ENCODE measurements around the gene PLXNA2.

PLXNA2 gene

GRCh38 chr1:208239473-208240381 is 4.5 kb downstream of the PLXNA2 start:
- no peak for DNase-seq

- no peak for DNase-seq
Observed at GRCh38 chr1:208238710-208239472, 5.3 kb downstream of the PLXNA2 start.

DNA sequence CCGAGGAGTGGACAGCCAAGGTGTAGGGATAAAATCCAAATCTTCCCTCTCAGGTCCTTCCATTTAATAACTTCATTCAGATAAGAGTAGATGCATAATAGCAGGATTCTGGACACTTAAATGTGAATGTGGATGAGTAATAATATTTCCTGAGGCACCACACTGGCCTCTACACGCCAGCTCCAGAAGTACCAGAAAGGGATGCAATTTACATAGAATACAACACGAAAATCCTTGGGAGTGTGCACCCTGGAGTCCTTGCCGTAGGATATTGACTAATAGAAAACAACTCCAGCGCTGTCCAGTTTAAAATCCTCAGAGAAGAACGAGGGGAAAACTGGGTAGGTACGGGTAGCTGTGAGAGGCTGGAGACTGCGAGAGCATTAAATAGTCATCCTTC is 6.9 kb downstream of the PLXNA2 start:
- no peak for DNase-seq

DNA sequence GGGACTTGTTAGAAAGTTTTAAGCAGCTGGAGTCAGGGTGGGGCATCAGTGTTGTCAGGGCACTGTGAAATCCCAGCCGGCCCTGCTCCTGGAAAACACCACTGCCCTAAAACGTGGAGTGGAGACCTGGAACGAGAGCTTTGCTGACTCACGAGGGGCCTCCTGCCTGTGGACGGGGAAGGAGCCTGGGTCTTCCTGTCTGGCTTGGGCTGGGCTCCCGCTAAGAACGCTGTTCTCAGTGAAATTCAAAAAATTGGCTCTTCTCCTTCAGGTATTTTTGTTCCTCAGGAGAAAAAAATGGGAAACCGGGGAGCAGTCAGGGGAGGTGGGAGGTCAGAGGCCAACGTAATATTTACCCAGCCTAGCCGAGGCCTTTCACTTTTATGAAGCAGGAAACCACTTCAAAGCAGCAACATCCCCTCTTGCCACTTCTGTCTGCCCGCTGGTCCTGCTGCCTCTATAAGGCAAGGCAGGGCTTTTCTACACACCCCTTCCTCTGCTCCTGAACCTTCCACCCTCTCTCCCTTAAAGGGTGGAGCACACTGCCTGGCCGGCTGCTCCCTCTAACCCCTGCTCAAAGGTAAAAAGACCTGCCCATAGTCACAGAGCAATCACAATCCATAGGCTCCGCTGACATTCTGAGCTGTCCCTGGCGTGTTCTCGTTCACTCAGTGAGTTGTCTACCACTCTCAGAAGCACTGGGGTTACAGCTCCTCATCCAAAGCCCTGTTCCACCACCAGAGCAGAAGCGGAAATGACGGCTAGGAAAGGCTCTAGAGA is 8.0 kb downstream of the PLXNA2 start:
- DNase-seq = no peak

DNA sequence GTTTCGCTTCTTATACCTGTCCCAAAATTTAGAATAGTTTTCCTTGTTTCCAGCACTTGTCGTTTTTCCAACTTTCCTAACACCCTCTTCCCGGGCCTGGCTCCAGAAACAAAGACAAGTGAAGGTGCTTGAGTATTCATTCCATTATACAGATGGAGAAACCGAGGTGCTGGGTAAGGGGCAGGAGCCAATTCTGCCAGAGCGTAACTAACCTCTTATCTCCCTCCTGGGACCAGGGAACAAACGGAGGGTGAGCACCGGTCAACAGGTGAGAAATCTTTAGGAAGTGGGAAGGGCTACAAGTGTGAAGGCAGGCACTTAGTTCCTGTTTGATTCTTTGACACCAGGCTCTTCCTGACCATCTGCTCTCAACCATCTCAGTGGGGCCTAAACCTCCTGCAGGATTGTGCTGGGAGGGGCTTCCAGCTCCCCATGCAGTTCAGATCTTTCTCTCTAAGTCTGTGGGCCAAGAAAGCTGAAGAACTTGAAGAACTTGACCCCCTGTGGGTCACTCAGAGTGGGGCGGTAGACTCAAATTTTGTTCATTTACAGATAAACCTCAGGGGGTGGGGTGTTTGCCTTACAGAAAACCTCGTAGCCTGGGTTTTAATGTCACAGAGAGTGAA is 8.7 kb downstream of the PLXNA2 start:
- DNase-seq = no peak

DNA sequence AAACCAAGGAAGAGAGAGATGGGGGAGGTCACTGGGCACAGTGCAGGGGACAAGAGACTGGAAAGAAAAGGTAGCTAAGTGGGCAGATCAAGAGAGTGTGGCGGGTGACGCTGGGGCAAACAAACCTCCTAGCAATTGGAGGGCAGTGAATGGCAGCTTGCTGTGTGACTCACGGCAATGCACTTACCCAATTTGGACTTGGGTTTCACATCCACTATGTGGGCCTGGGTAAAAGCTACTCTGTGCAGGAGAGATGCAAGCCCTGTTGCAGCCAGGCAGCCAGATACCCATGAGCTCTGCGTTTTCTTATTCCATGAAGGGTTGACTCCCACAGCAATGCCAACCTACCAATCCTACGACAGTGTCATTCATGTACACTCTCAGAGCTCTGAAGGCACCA is 9.5 kb downstream of the PLXNA2 start:
- no peak for DNase-seq

DNA sequence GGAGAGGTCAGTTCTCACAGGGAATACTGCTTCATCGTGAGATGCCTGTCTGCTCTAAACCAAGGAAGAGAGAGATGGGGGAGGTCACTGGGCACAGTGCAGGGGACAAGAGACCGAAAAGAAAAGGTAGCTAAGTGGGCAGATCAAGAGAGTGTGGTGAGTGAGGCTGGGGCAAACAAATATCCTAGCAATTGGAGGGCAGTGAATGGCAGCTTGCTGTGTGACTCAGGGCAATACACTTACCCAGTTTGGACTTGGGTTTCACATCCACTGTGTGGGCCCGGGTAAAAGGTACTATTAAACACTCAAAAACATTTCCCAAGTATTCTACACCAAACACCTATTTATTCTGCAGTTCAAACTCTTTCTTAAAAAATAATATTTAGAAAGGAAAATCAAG is 10.2 kb downstream of the PLXNA2 start:
- no peak for DNase-seq

GRCh38 chr1:208233546-208233945 is 10.6 kb downstream of the PLXNA2 start:
- no peak for DNase-seq

DNA sequence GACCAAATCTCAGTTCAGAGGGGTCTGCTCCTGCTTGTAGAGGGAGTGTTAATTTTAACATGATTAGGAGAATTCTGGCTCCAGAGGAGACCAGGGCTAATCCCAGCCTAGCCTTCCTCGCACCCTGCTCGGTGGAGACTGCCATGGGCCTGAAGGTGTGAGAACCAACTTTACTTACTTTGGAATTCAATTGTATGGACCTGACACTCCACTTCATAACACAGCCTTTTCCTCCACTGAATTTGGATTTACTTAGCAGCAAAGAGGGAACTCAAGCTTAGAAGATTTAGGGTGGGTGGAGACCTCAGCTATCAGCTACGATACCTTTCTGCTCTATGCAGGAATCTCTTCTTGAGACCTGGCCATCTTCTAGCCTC is 11.5 kb downstream of the PLXNA2 start:
- no peak for DNase-seq

DNA sequence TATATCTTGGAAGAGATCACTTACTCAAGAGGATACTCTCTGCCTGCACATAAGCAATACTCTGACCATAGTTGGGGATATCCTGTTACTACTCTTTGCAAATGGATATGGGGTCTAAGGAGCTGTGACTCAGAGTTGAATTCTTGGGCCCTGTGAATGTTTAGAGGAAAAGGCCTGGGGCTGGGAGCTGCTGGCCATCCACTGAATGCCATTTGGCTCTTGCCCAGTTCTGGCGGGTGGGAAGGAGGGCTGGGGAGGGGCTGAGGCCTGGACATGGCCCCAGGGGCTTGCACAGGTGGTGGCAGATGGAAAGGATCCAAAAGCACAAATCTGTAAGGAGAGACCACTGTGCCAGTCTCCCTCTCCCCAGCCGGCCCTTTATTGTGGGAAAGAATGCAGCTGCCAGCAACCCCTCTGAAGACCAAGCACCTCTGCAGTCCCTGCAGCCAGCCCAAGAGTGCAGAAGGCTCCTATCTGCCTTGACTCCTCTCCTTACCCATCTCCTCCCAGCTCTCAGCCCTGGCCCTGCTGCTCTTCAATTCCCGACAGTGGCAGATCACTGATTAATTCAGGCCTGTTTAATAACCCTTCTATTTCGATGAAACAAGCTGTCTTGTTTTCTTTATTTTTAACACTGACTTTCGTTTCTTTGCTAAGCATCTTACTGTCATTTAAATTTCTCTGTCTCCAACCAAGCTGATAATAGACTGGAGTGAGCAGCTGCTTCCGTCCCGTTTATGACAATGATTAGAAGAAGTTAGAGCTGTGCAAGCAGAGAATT is 12.1 kb downstream of the PLXNA2 start:
- no peak for DNase-seq

DNA sequence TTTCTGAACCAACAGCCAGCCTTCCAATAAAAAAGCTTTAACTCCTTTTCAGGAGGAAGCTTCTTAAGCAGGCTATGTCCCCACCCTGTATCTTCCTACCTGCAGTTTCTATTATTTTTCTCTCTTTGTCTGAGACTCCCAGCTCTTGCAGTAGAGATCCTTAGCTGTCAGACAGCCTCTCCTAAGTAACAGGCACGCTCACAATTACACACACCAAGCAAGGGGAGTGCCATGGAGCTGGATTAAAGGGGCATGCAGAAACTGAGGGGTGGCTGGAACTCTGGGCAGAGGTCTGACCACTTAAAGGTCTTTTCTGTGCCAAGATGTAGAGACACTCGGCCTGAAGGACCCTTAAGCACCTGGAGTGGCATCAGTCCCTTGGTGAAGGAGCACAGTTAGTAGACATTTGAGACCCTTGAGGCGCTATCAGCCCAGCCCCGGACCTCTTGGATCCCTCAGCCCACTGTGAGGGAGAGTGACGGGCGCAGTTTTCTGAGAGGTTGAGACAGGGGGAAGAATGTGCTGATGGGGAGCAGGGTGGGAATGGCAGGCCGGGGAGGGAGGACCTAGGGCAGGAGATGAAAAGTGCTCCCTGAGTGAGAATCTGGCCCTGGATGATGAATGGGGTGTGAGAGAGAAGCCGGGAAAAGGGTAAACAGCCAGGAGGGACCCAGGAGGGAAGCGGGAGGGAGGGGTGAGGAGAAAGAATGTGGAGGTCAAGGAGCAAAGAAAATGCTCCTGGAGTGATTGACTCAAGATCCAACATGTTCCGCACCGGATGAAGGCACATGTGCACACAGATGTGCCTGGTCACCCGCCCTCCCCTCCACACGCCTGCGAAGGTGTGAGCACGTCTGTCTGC is 13.3 kb downstream of the PLXNA2 start:
- no peak for DNase-seq

DNA sequence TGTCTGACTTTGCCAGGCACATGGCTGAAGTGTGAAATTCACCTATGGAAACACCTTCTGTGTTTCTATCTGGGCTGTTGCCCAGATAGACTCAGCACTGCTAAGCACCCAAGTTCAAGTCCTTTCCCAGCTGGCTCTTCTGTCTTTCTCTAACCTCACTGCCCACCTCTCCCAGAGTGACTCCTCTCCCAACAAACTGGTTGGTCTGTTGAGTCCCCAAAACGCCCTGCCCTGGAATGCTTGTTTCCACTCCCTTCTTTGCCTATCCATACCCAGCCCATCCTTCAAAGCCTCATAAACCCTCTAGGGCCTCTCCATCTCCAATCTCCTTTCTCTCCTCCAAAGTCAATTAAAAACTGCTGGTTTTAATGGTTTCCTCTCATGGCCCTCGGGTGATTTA is 15.6 kb downstream of the PLXNA2 start:
- DNase-seq = no peak

DNA sequence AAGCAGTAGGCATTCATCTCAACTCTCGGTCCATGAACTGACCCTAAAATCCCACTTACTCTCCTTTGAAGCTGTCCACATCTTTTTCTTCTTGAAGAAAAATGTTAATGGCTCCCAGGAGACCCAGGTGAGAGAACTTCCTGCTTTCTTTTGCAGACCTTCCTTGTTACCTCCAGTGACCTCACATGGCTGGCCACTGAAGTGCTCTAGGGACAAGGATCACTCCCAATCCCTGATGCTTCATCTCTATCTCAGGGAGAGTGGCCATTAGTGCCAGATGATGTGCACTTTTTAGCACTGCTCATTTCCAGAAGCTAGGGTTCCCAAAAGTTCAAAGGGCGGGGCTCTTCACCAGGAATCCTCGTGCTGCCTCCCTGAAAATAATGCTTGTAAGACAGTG is 16.2 kb downstream of the PLXNA2 start:
- no peak for DNase-seq

DNA sequence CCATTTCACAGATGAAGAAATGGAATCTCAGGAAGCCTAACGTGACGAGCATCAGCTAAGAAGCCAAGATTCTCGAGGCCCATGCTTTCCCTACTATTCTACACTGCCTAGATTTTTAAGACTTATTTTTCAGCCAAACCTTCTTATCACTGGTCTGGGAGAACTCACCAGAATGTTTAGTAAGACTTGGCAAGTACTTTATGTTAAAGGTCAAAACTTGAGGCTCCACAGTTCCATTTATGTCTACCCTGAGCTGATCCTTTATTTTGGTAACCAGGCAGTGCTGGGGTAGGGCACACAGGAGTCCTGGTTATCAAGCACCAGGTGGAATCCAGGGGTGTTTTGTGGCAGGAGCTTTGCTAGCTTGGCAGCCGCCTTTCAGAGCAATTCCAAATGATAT is 16.8 kb downstream of the PLXNA2 start:
- DNase-seq = no peak

GRCh38 chr1:208225954-208226937 is 17.9 kb downstream of the PLXNA2 start:
- no peak for DNase-seq

DNA sequence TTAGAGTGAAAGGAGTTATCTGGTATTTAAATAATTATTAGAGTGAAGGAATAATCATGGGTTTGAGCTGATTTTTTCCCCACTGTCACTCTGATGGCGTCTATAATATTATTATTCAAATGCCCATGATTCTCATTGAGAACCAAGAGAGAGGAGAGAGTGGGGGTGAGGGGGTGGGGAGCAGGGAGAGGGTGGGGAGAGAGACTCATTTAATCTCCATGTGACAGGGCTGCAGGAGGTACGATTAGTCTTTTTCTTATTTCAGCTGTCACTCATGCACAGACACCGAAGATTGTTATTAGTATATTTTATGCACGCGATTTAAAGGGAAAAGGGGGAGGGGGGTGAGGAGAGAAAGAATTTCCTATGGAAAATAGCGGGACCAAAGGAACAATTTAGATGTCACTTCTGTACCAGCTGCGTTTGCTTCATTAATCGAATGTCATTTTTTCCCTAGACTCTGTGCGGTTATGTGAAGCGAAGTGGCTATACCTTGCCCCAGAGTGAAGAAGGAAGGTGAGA is 19.9 kb downstream of the PLXNA2 start:
- no peak for DNase-seq

- DNase-seq = no peak
Observed at GRCh38 chr1:208223136-208223535, 21.0 kb downstream of the PLXNA2 start.

DNA sequence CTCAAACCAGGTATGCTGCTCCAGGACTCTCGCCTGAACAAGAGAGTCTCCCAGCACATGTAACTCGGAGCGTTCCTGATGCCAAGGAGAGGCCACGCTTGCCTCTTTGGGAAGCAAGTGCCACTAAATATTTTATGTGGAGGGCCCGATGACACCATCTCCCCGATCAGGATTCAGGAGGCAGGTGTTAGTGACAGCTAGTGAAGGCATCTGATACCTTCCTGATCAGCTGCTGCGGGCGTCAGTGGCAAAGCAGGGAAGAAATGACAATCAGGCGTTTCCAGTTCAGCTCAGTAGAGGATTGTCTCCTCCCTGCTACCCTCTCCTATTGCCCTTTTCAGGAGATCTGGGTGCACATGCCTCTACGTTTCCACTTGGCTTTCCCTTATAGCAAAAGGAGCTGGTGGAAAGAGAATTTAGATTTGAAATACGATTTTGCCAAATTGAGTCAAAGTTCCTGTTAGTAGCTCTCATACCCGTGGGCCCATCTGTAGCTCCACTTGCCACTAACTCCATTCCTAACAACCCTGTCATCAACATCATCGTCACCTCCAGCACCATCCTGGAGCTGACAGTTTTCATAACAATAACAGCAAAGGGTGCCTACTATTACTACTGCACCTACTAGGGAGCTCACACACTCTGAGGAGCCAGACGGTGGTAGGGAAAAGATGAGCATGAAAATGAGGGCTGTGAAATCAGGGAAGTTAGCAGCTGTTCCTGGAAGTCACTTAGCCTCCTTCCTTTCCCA is 21.6 kb downstream of the PLXNA2 start:
- no peak for DNase-seq

- no peak for DNase-seq
Observed at GRCh38 chr1:208221291-208221622, 22.9 kb downstream of the PLXNA2 start.
